Measurements from ENCODE around the gene IL16.

The IL16 gene

GRCh38 chr15:81280696-81281455 is 84.2 kb downstream of the IL16 start:
- Histone ChIP-seq H3K9me3 (replicated peaks; ENCODE audit: low read length) (peaks cover 6% of the 10 kb centered on the region), H3K9ac (ENCODE audit: low read depth, low read length) (no peak overlapping the region), H3K4me2 (ENCODE audit: low read length) (no peak overlapping the region), H3K4me3 (ENCODE audit: low read length) (no peak overlapping the region), H3K36me3 (ENCODE audit: insufficient read depth, low read length) (no peaks in the 10 kb centered on the region), H3K4me1 (ENCODE audit: control insufficient read depth, insufficient read depth, low read length) (peaks cover 7% of the 10 kb centered on the region), H3K27me3 (ENCODE audit: control insufficient read depth, insufficient read depth, low read length) (peaks cover 31% of the 10 kb centered on the region)

GRCh38 chr15:81281456-81281735 is 84.7 kb downstream of the IL16 start:
- H3K9me3 ChIP-seq (replicated peaks; ENCODE audit: low read length) = peaks cover 6% of the 10 kb centered on the region
- no peak overlapping the region for H3K4me2 ChIP-seq (ENCODE audit: low read length)
- H3K27me3 ChIP-seq (ENCODE audit: control insufficient read depth, insufficient read depth, low read length) = peaks cover 36% of the 10 kb centered on the region
- no peak overlapping the region for H3K9ac ChIP-seq (ENCODE audit: low read depth, low read length)
- no peaks in the 10 kb centered on the region for H3K36me3 ChIP-seq (ENCODE audit: insufficient read depth, low read length)
- no peak overlapping the region for H3K4me3 ChIP-seq (ENCODE audit: low read length)
- H3K4me1 ChIP-seq (ENCODE audit: control insufficient read depth, insufficient read depth, low read length) = peaks cover 7% of the 10 kb centered on the region

GRCh38 chr15:81281766-81282605 is 85.3 kb downstream of the IL16 start:
- Histone ChIP-seq H3K36me3 (ENCODE audit: insufficient read depth, low read length) (no peaks in the 10 kb centered on the region), H3K4me3 (ENCODE audit: low read length) (no peak overlapping the region), H3K4me1 (ENCODE audit: control insufficient read depth, insufficient read depth, low read length) (peaks cover 7% of the 10 kb centered on the region), H3K27me3 (ENCODE audit: control insufficient read depth, insufficient read depth, low read length) (peaks cover 42% of the 10 kb centered on the region), H3K4me2 (ENCODE audit: low read length) (no peak overlapping the region), H3K9me3 (replicated peaks; ENCODE audit: low read length) (peaks cover 5% of the 10 kb centered on the region), H3K9ac (ENCODE audit: low read depth, low read length) (no peak overlapping the region)

DNA sequence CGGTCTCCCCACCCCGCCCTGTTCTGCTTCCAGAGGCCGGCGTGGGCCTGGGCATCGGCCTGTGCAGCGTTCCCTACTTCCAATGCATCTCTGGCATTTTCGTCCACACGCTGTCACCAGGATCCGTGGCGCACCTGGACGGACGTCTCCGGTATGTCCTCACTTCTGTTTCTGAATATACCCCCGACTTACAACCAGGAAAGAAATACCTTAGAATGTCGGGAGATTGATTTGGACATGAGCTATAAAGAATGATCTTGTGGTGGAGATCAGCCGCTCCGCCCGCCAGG is 85.9 kb downstream of the IL16 start:
- H3K36me3 ChIP-seq (ENCODE audit: insufficient read depth, low read length) = no peaks in the 10 kb centered on the region
- H3K4me2 ChIP-seq (ENCODE audit: low read length) = no peak overlapping the region
- H3K9me3 ChIP-seq (replicated peaks; ENCODE audit: low read length) = no peaks in the 10 kb centered on the region
- H3K9ac ChIP-seq (ENCODE audit: low read depth, low read length) = no peak overlapping the region
- peaks cover 48% of the 10 kb centered on the region for H3K27me3 ChIP-seq (ENCODE audit: control insufficient read depth, insufficient read depth, low read length)
- H3K4me1 ChIP-seq (ENCODE audit: control insufficient read depth, insufficient read depth, low read length) = peaks cover 7% of the 10 kb centered on the region
- H3K4me3 ChIP-seq (ENCODE audit: low read length) = no peak overlapping the region

DNA sequence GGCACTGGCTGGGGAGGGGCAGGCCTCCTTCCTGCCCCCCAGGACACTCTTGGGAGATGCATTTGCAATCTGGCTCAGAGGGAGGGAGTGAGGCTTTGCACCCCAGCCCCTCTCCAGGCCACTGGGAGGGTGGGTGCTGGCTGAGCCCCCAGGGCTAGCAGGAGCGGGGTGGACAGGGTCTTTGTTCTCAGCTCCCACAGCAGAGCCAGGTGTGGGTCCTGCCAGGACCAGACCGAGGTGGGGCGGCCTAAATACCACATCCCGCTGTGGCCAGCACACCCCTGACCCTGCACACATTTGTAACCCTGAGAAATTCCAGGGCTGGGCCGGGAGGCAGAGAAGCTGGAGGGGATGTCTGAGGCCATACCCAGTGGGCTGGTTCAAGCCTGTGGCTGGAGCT is 86.2 kb downstream of the IL16 start:
- Histone ChIP-seq H3K4me3 (ENCODE audit: low read length) (no peak overlapping the region), H3K9me3 (replicated peaks; ENCODE audit: low read length) (no peaks in the 10 kb centered on the region), H3K4me2 (ENCODE audit: low read length) (no peak overlapping the region), H3K4me1 (ENCODE audit: control insufficient read depth, insufficient read depth, low read length) (peaks cover 7% of the 10 kb centered on the region), H3K9ac (ENCODE audit: low read depth, low read length) (no peak overlapping the region), H3K36me3 (ENCODE audit: insufficient read depth, low read length) (no peaks in the 10 kb centered on the region), H3K27me3 (ENCODE audit: control insufficient read depth, insufficient read depth, low read length) (peaks cover 51% of the 10 kb centered on the region)

GRCh38 chr15:81284256-81285031 is 87.8 kb downstream of the IL16 start:
- Histone ChIP-seq H3K9ac (ENCODE audit: low read depth, low read length) (no peak overlapping the region), H3K36me3 (ENCODE audit: insufficient read depth, low read length) (no peaks in the 10 kb centered on the region)

DNA sequence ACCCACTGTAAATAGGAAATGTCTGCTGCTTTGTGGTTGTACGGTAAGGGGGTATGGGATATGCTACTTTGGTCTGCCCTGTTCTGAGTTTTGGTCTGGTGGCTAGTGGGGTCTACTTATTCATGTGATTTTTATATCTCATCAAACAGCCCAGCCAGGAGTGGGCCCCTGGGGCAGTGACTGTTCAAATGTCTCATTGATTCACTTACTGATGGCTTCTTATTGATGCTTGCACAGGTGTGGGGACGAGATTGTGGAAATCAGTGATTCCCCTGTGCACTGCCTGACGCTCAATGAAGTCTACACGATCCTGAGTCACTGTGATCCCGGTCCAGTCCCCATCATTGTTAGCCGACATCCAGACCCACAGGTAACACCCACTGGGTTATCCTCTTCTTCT is 88.8 kb downstream of the IL16 start:
- H3K4me2 ChIP-seq (ENCODE audit: low read length) = no peak overlapping the region
- H3K4me3 ChIP-seq (ENCODE audit: low read length) = no peak overlapping the region
- no peak overlapping the region for H3K9ac ChIP-seq (ENCODE audit: low read depth, low read length)
- no peaks in the 10 kb centered on the region for H3K36me3 ChIP-seq (ENCODE audit: insufficient read depth, low read length)
- peaks cover 58% of the 10 kb centered on the region for H3K27me3 ChIP-seq (ENCODE audit: control insufficient read depth, insufficient read depth, low read length)
- H3K4me1 ChIP-seq (ENCODE audit: control insufficient read depth, insufficient read depth, low read length) = no peaks in the 10 kb centered on the region
- no peaks in the 10 kb centered on the region for H3K9me3 ChIP-seq (replicated peaks; ENCODE audit: low read length)

More at GRCh38 chr15:81284256-81285031, 87.8 kb downstream of the IL16 start:
- Histone ChIP-seq H3K4me3 (ENCODE audit: low read length) (no peak overlapping the region), H3K9me3 (replicated peaks; ENCODE audit: low read length) (no peaks in the 10 kb centered on the region), H3K4me1 (ENCODE audit: control insufficient read depth, insufficient read depth, low read length) (peaks cover 7% of the 10 kb centered on the region), H3K4me2 (ENCODE audit: low read length) (no peak overlapping the region), H3K27me3 (ENCODE audit: control insufficient read depth, insufficient read depth, low read length) (peaks cover 55% of the 10 kb centered on the region)

- no peaks in the 10 kb centered on the region for H3K36me3 ChIP-seq (ENCODE audit: insufficient read depth, low read length)
Measured at GRCh38 chr15:81286621-81287121, 90.0 kb downstream of the IL16 start.

GRCh38 chr15:81288040-81288439 is 91.4 kb downstream of the IL16 start:
- no peaks in the 10 kb centered on the region for H3K9me3 ChIP-seq (replicated peaks; ENCODE audit: low read length)
- peaks cover 59% of the 10 kb centered on the region for H3K27me3 ChIP-seq (ENCODE audit: control insufficient read depth, insufficient read depth, low read length)
- no peaks in the 10 kb centered on the region for H3K4me1 ChIP-seq (ENCODE audit: control insufficient read depth, insufficient read depth, low read length)
- no peaks in the 10 kb centered on the region for H3K36me3 ChIP-seq (ENCODE audit: insufficient read depth, low read length)
- no peak overlapping the region for H3K4me2 ChIP-seq (ENCODE audit: low read length)
- H3K9ac ChIP-seq (ENCODE audit: low read depth, low read length) = no peak overlapping the region
- no peak overlapping the region for H3K4me3 ChIP-seq (ENCODE audit: low read length)

More at GRCh38 chr15:81286621-81287121, 90.0 kb downstream of the IL16 start:
- no peak overlapping the region for H3K9ac ChIP-seq (ENCODE audit: low read depth, low read length)
- H3K9me3 ChIP-seq (replicated peaks; ENCODE audit: low read length) = no peaks in the 10 kb centered on the region
- no peaks in the 10 kb centered on the region for H3K4me1 ChIP-seq (ENCODE audit: control insufficient read depth, insufficient read depth, low read length)
- peaks cover 56% of the 10 kb centered on the region for H3K27me3 ChIP-seq (ENCODE audit: control insufficient read depth, insufficient read depth, low read length)
- H3K4me2 ChIP-seq (ENCODE audit: low read length) = no peak overlapping the region
- no peak overlapping the region for H3K4me3 ChIP-seq (ENCODE audit: low read length)

- Histone ChIP-seq H3K27me3 (ENCODE audit: control insufficient read depth, insufficient read depth, low read length) (peaks cover 58% of the 10 kb centered on the region), H3K4me1 (ENCODE audit: control insufficient read depth, insufficient read depth, low read length) (no peaks in the 10 kb centered on the region), H3K4me2 (ENCODE audit: low read length) (no peak overlapping the region), H3K4me3 (ENCODE audit: low read length) (no peak overlapping the region), H3K36me3 (ENCODE audit: insufficient read depth, low read length) (no peaks in the 10 kb centered on the region), H3K9me3 (replicated peaks; ENCODE audit: low read length) (no peaks in the 10 kb centered on the region), H3K9ac (ENCODE audit: low read depth, low read length) (no peak overlapping the region)
Measured at GRCh38 chr15:81288616-81289015, 91.9 kb downstream of the IL16 start.

DNA sequence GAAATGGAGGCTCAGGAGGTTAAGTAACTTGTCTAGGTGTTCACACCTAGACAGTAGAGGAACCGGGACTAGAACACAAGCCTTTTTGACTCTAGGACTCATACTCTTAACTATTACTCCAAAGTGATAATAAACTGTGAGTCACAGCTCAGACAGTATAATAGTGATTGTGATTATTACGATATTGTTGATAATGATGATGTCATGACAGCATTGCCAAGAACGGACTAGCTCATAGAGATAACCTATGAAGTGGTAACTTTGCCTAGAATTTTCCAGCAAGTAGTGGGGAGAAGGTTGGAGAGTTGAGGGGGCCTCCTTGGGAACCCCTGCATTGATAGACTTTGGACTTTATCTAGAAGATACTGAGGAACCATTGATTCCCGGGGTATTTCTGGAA is 93.2 kb downstream of the IL16 start:
- Histone ChIP-seq H3K4me1 (ENCODE audit: control insufficient read depth, insufficient read depth, low read length) (no peaks in the 10 kb centered on the region), H3K27me3 (ENCODE audit: control insufficient read depth, insufficient read depth, low read length) (peaks cover 69% of the 10 kb centered on the region)

More for the DNA sequence above, 93.2 kb downstream of the IL16 start:
- no peaks in the 10 kb centered on the region for H3K36me3 ChIP-seq (ENCODE audit: insufficient read depth, low read length)
- no peak overlapping the region for H3K4me2 ChIP-seq (ENCODE audit: low read length)
- no peaks in the 10 kb centered on the region for H3K9me3 ChIP-seq (replicated peaks; ENCODE audit: low read length)
- no peak overlapping the region for H3K9ac ChIP-seq (ENCODE audit: low read depth, low read length)
- H3K4me3 ChIP-seq (ENCODE audit: low read length) = no peak overlapping the region
